Left hindlimb (tissue), 1 donor: Measurements from ENCODE around the gene CFAP58.

Source experiments
- DNase-seq: peaks from one replicate; pipeline ENCODE4 v3.0.0-alpha.2; 2018

CFAP58 gene

GRCh38 chr10:104492329-104492940 is 138.8 kb downstream of the CFAP58 start:
- DNase-seq, result peak; percentile 76

DNA sequence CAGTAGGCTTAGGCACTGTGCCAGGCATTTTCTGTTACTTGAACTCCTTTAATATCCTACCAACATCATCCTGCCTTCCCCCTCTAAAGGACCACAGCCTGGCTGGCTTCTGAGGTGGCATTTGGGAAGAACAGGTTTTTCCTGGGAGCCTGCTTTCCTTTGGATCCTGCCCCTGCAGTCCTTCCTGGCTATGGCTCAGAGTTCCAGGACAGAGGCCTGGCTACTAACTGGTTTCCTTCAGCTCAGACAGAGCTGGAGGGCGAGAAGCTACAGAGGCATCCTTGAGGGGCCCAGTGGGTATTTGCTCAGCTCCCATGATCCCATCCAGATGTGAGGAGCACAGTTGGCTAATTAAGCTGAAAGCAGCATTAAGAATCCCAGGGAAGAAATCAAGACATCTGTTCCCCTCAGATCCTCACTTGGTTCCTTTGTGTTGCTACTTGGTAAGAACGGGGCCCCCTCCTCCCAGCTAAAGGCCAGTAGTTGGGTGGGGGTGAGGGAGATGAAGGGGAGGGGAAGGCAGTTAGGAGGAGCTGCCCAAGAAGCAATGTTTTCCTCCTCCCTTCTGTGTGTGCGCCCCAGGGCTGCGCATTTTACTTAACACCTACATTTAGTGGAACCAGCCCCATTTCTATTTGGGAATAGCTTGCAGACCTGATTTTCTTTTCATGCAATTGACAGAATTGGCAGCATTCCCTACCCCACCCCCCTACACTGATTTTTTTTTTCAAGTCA is 144.9 kb downstream of the CFAP58 start:
- DNase-seq, result no peak

DNA sequence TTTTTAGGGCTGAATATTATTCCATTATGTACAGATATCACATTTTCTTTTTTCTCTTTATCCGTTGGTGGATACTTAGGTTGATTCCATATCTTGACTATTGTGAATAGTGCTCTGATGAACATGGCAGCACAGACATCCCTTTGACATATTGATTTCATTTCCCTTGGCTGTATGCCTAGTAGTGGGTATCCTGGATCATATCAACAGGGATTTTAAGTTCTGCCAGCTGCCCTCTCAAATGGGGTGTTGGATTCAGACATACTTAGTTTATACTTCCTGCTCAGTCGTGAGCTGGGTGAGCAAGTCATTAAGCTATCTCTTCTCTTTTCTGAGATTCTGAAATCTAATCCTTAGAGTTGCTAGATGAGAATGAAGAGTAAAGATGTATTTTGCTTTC is 147.8 kb downstream of the CFAP58 start:
- no peak for DNase-seq

DNA sequence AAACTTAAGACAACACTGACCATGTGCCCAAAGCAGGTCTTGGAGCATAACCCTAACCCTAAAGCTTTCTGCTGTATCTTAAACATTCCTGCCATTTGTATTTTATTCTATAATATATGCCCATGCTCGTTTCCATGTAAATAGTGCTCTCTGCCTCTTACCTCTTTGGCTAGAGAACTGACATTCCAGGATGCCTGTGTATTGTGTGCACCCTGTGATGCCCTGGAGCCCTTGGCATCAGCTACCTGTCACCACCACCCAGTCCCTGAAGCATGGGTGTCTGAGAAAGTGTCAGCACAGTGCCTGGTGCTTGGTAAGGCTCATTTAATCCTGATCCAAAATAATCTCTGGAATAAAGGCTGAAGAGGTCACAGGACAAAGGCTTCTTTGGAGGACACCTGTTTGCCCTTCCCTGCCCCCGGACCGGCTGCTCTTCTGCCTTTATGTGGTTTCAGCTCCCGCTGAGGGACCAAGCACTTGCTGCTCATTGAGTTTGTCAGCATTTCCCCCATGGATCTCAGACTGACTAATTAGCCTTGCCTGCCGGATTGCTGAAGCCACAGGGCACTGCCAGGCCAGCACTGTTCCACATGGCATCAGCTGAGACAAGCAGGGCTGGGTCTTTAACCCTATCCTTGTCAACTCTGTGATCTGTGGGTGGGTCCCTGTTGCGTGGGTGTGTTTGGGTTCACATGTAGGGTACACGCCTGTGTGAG is 148.4 kb downstream of the CFAP58 start:
- no peak for DNase-seq

- no peak for DNase-seq
Observed at GRCh38 chr10:104502907-104503306, 149.3 kb downstream of the CFAP58 start.
